ENCODE data around the gene ADD1. TPM values are rescaled to one million over a fixed set of nuclear protein-coding genes. Genes with fewer than 3 reads are reported as not detected.
A peak's percentile ranks its signal among the peaks of the same experiment; 100 is the strongest.

Gene ADD1
- total and polyA plus RNA-seq, 2 donors from 2014 or later = 232 to 313 TPM

DNA sequence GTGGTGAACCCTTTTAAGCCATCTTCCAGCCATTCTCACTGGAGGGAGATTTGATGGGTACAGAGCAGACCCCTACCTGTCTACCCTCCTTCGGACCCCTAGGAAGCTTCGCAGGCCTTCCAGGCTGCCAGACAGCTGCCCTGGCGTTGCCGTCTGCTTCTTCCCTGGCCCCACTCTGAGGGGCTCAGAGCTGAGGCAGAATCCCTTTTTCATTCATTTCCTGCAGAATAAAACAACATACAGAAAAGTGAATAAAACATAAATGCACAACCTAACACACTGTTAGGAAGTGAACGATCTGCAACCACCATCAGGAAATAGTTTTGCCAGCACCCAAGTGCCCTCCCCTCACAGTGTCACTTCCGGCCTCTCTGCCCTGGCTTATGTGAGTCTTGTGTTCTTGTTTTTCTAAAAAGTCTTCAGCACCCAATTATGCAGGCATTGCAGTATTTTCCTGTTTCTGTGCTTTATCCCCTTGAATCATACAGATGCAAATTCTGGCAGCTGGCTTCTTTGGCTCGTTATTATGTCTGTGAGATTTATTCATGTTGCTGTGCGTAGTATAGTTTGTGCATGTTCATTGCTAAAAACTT lies 5.6 kb upstream of the ADD1 start:
- H3K4me1 ChIP-seq (ENCODE audit: control insufficient read depth in 2 of 3, insufficient read depth in 2 of 3, low read depth in 1 of 3, low read length in 3 of 3) = peaks cover 0 to 11% (median 6%) of the 10 kb centered on the region in 3 donors
- no peaks in the 10 kb centered on the region for H3K9me3 ChIP-seq (ENCODE audit: control insufficient read depth in 2 of 3, insufficient read depth in 1 of 3, low read length in 3 of 3)
- no peak for TF ChIP-seq CTCF (IDR thresholded peaks at IDR 0.05; ENCODE audit: borderline replicate concordance, extremely low read depth, insufficient read depth)
- FAIRE-seq (no peak), DNase-seq (peak; percentile 38 to 87 (median 74))
- peaks cover 0 to 16% (median 0%) of the 10 kb centered on the region in 3 donors for H3K36me3 ChIP-seq (ENCODE audit: control insufficient read depth in 2 of 3, insufficient read depth in 3 of 3, low read length in 3 of 3)
- peak overlapping the region in 2 of 3 donors; percentile 40 to 56 for H3K4me3 ChIP-seq (ENCODE audit: low read length in 3 of 3)
- H3K27me3 ChIP-seq (ENCODE audit: control insufficient read depth, insufficient read depth, low read length) = no peaks in the 10 kb centered on the region
- no peak overlapping the region for H3K27ac ChIP-seq (ENCODE audit: low read depth in 2 of 2, low read length in 2 of 2)
- peak overlapping the region in 2 of 3 donors; percentile 36 to 58 for H3K9ac ChIP-seq (ENCODE audit: low read length in 3 of 3)
- intact Hi-C loops (cut with DNase I) = no loop called here

DNA sequence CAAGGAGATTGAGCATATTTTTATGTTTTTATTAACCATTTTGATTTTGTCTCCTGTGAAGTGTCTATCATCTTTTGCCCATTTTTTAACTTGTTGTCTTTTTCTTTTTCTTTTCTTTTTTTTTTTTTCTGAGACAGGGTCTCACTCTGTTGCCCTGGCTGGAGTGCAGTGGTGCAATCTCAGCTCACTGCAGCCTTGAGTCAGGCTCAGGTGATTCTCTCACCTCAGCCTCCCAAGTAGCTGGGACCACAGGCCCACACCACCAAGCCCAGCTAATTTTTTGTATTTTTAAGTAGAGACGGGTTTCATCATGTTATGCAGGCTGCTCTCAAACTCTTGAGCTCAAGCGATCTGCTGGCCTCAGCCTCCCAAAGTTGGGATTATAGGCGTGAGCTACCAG lies 4.6 kb upstream of the ADD1 start:
- no peak for TF ChIP-seq CTCF (IDR thresholded peaks at IDR 0.05; ENCODE audit: borderline replicate concordance, extremely low read depth, insufficient read depth)
- FAIRE-seq (no peak), DNase-seq (no peak)
- no peak overlapping the region for H3K4me3 ChIP-seq (ENCODE audit: low read length in 3 of 3)
- no peak overlapping the region for H3K27ac ChIP-seq (ENCODE audit: low read depth in 2 of 2, low read length in 2 of 2)
- H3K9ac ChIP-seq (ENCODE audit: low read length in 3 of 3) = no peak overlapping the region
- no peaks in the 10 kb centered on the region for H3K9me3 ChIP-seq (ENCODE audit: control insufficient read depth in 2 of 3, insufficient read depth in 1 of 3, low read length in 3 of 3)
- H3K4me1 ChIP-seq (ENCODE audit: control insufficient read depth in 2 of 3, insufficient read depth in 2 of 3, low read depth in 1 of 3, low read length in 3 of 3) = peaks cover 0 to 13% (median 6%) of the 10 kb centered on the region in 3 donors
- intact Hi-C loops (cut with DNase I) = no loop called here
- H3K36me3 ChIP-seq (ENCODE audit: control insufficient read depth in 2 of 3, insufficient read depth in 3 of 3, low read length in 3 of 3) = peaks cover 0 to 10% (median 0%) of the 10 kb centered on the region in 3 donors
- no peaks in the 10 kb centered on the region for H3K27me3 ChIP-seq (ENCODE audit: control insufficient read depth, insufficient read depth, low read length)

DNA sequence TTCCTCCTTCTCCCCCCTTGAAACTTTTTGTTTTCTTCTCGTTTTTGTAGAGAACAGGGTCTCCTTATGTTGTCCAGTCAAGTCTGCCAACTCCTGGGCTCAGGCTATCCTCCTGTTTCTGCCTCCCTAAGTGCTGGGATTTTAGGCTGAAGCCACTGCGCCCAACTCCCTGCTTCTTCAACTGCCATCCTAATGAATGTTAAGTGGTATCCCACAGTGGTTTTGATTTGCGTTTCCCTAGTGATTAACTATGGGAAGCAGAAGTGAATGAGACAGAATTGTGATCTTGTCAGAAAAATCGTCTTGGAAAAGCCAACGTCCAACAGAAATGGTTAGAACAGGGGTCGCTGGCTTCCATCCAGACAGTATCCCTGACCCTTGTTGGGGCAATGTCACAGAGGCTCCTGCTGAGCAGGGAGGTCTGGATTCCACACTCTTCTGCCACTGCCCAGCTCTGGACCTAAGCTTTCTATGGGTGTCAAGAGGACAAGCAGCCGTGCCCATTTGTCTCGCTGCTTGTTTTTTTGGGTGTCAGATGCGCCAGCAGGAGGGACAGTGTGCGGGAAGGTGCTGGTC lies 869 bp upstream of the ADD1 start:
- Histone ChIP-seq H3K9ac (ENCODE audit: low read length in 3 of 3) (peak overlapping the region; percentile 13 to 94 (median 90)), H3K4me3 (ENCODE audit: low read length in 3 of 3) (peak overlapping the region; percentile 51 to 77 (median 73)), H3K4me1 (ENCODE audit: control insufficient read depth in 2 of 3, insufficient read depth in 2 of 3, low read depth in 1 of 3, low read length in 3 of 3) (peaks cover 4 to 12% (median 10%) of the 10 kb centered on the region in 3 donors), H3K36me3 (ENCODE audit: control insufficient read depth in 2 of 3, insufficient read depth in 3 of 3, low read length in 3 of 3) (no peaks in the 10 kb centered on the region), H3K27ac (ENCODE audit: low read depth in 2 of 2, low read length in 2 of 2) (peak overlapping the region; percentile 89 to 91), H3K9me3 (ENCODE audit: control insufficient read depth in 2 of 3, insufficient read depth in 1 of 3, low read length in 3 of 3) (no peaks in the 10 kb centered on the region), H3K27me3 (ENCODE audit: control insufficient read depth, insufficient read depth, low read length) (no peaks in the 10 kb centered on the region)
- intact Hi-C loops (cut with DNase I) = no loop called here
- FAIRE-seq = no peak
- peak in 1 of 5 donors; percentile 20 for DNase-seq
- TF ChIP-seq CTCF (IDR thresholded peaks at IDR 0.05; ENCODE audit: borderline replicate concordance, extremely low read depth, insufficient read depth) = no peak
